NCI-H69 (cell line): ENCODE measurements around the gene ANKRD55.
"Not testable (repeated sequence)": the region's sequence is repeated elsewhere in the genome, so short reads cannot be mapped to it uniquely, and the experiment has no call there.

Source experiments
- DNase-seq: peaks from one replicate; lab custom pipeline; 2025; lab: John Stamatoyannopoulos, UW

Gene ANKRD55

DNA sequence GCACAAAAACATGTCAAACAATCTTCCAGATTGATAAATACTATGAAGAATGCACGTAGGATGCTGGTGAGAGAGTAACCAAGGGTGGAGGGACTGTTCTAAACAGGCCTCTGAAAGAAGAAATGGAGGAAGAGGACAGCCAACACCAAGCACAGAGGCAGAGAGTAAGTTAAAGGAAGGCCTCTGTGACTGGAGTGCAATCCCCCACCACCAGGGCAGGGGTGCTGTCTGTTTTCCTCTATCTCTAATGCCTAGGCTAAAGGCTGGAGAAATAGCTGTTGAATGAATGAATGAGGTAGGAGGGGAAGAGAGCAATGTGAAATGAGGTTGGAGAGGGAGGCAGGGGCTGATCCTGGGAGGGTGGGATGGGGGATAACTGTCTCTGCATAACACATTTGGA, 88.9 kb downstream of the ANKRD55 start:
- DNase-seq, result no peak

- no peak for DNase-seq
Observed at GRCh38 chr5:56143373-56143714, 89.8 kb downstream of the ANKRD55 start.

DNA sequence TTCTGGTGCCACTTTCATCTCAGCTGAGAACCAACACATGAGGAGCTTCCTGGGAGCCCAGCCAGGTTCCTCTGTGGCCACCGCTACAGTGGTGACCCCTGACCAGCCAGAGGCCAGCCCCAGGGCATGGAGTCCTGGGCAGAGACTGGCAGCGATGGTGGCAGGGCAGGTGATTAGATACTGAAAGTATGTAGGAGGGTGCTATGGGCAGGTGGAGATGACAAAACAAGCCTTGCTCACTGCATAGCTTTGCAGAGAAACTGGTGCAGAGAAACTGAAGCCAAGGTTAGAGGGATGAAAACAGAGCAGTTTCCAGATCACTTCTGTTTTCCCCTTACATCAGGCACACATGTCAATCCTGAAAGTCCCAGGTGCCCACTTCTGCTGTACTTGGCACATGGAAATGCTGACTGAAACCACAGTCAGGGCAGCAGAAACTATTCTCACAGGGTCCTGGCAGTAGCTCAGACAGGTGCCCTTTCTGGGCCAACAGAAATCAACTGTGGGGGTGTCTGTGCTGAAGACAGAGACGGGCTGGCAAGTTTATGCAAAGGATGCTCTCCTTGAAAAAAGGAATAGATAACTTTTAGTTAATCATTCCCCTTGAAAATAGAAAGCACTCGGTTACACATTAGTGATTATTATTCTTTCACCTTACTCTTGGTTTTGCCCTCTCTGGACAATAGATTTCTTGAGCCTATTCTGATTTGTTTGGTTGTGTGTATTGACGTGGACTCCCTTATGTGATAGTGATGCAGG, 90.3 kb downstream of the ANKRD55 start:
- no peak for DNase-seq

DNA sequence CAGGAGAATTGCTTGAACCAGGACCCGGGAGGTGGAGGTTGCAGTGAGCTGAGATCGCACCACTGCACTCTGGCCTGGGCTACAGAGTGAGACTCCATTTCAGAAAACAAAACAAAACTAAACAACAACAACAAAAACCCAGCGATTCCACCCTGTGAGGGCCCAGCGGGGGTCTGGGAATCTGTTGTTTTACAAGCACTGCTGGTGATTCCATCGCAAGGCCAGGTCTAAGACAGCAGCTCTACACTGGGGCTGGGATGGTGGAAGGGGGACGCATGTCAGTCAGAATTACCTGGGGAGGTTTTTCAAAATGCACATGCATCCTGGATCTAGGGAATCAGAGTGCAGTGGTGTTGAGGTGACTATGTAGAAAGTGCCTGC, 90.9 kb downstream of the ANKRD55 start:
- no peak for DNase-seq

- no peak for DNase-seq
Observed at GRCh38 chr5:56140073-56140472, 93.1 kb downstream of the ANKRD55 start.

DNA sequence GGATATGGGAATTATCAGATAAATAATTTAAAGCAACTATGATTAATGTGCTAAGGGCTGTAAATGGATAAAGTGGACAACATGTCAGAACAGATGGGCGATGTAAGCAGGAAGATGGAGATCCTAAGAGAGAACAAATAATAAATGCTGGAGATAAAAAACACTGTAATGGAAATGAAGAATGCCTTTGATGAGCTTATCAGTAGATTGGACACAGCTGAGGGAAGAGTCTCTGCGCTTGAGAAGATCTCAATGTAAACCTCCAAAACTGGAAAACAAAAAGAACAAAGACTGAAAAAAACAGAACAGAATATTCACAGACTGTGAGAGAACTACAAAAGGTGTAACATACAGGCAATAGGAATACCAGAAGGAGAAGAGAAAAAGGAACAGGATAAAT, 102.5 kb downstream of the ANKRD55 start:
- no peak for DNase-seq

DNA sequence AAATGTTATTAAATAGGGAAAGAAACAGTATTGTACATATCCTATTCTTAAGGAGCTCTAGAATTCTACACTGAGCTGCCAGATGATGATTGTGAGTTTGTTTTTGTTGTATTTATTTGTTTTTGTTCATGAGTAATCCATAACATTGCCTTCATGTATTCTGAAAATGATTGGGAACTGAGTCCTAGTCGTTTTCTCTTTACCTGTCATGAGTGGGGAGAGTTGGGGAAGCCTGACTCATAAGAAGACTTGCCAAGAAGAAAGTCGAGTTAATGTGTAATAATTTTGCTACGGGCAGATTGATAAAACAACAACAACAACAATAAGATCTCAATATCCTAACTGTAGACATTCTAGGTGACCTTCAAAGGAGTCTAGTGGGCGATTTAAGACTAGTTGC, 103.8 kb downstream of the ANKRD55 start:
- DNase-seq, result no peak

GRCh38 chr5:56128113-56128512, 105.0 kb downstream of the ANKRD55 start:
- no peak for DNase-seq

DNA sequence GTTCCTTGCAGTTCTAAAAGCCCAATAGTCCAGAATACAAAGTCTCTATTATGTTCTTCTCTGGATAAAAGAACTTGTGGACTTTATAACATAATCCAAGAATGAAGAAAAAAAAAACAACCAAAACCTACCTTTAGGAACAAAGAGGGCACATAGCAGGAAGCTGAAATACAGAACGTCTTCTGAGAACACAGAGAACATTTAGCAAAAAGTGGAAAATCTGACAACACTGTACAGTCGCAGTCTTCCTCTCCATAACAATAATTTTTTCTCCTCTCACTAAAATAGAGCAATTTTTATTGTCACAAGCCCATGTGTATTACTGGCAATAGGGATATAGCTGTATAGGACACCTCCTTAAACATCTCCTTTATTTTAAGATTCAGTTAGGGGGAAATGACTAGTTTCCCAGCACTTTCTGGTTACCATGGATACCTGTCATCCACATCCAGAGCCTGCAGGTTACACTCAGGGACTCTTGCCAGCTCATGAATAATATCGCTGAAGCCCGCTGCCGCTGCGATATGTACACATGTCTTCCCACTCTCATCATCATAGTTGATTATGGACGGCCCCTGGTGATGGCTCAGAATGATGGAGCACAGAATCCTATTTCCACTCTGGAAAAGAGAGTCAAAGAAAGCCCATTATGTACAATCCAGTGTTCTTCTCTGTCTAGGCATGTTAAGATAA, 106.5 kb downstream of the ANKRD55 start:
- DNase-seq, result peak; percentile 13

DNA sequence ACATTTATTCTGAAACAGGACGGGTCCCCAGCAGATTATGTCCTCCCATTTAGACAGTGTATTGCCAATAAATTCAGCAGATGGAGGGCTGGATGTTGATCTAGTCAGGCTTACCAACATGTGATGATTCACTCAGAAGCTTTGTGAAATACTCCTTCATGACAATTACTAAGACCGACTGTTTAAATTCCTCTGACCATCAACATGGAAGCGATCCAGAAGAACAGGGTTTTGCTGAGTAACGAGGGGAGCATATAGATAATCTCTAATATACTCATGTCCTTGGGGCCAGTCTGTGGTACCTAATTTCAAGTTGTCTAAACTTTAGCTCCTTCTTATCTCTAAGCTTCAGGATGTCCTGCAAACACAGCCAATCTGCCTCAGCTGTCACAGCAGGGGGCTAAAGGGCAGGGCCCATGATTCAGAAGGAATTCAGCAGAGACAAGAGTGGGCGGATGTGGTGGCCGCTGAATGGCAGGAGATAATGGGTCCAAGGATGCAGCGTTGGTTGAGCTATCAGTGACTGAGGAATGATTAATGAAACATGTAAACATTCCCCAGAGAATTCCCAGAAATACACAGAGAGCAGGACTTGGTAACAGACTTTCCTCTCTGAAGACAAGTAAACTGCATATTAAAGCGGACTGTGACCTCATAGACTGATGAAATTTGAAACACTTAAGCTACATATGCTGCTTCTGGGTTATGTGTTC, 109.4 kb downstream of the ANKRD55 start:
- peak; percentile 29 for DNase-seq

DNA sequence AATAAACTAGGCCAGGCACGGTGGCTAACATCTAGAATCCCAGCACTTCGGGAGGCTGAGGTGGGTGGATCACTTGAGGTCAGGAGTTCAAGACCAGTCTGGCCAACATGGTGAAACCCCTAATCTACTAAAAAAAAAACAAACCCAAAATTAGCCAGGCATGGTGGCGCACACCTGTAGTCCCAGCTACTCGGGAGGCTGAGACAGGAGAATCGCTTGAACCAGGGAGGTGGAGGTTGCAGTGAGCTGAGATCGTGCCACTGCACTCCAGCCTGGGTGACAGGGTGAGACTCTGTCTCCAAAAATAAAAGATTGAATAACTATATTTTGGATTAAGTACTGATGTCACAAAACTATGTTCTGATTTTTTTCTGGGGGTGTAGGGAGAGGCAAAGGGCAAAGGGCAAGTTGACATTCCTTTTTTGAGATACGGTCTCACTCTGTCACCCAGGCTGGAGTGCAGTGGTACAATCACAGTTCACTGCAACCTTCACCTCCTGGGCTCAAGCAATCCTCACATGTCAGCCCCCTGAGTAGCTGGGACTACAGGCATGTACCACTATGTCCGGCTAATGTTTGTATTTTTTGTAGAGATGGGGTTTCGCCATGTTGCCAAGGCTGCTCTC, 110.7 kb downstream of the ANKRD55 start:
- DNase-seq, result not testable (repeated sequence)

GRCh38 chr5:56119050-56119449, 114.1 kb downstream of the ANKRD55 start:
- no peak for DNase-seq

DNA sequence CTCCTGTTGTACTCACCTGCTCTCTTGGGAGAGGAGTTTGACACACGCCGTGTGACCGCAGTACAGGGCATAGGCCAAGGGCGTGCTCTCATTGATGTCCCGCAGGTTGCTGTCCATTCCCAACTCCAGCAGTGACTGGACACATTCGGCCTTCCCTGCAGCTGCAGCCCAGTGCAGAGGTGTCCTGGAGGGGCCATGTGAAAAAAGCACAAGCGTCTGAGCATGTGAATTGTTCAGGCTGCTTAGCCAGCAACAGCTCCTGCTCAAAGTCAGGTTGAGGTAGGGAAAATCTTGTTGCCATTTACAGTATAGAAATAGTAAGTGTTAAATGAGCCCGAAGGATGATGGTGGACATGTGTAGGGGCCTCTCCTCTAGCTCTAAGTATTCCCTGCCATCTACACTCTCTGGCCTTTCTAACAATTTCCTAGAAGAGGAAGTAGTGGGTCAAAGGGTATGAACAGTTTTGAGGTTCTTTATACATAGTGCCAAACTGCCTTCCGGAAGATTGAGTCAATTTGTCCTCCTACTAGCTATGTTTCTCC, 116.5 kb downstream of the ANKRD55 start:
- DNase-seq, result no peak

DNA sequence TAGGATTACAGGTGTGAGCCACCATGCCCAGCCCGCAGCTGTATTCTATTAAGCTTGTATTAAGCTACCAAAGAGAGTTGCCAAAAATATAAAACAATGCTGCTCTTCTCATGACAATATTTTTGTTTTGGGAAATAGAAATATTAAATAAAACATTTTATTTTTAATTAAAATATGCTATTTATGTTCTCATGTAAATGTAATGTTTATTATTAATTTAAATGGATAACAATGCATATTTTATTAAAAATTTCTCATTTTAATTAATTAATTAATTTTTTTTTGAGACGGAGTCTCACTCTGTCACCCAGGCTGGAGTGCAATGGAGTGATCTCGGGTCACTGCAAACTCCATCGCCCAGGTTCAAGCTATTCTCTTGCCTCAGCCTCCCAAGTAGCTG, 117.5 kb downstream of the ANKRD55 start:
- no peak for DNase-seq

DNA sequence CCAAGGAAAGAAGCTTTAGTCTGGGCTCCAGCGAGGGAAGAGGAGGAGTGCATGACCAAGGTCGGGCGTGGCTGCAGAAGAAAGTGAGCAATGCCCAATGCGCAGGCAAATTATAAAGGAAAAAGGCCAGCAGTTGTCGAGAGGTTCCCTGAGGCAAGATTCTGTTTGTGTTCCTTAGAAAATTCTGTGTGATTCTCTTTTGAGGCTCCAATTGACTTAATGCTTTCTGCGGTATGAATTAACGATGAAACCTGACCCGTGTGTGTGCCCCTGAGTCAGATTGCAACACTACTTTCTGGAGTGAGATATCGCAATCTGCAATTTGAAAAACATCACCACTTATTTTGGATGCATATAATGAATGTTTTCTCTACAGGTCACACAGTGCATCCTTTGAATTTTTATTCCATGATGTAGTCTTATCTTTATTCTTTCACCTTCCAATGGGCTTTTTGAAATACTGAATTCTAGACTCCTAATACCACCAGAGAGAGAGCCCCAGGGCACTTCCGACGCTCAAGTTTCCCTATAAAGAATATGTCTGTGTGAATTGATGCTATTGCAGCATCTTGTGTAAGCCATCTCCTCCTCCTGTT, 120.5 kb downstream of the ANKRD55 start:
- DNase-seq, result no peak

- no peak for DNase-seq
Observed at GRCh38 chr5:56111404-56111781, 121.7 kb downstream of the ANKRD55 start.

GRCh38 chr5:56110646-56111403, 122.3 kb downstream of the ANKRD55 start:
- DNase-seq, result no peak

GRCh38 chr5:56108246-56108645, 124.9 kb downstream of the ANKRD55 start:
- DNase-seq, result no peak

DNA sequence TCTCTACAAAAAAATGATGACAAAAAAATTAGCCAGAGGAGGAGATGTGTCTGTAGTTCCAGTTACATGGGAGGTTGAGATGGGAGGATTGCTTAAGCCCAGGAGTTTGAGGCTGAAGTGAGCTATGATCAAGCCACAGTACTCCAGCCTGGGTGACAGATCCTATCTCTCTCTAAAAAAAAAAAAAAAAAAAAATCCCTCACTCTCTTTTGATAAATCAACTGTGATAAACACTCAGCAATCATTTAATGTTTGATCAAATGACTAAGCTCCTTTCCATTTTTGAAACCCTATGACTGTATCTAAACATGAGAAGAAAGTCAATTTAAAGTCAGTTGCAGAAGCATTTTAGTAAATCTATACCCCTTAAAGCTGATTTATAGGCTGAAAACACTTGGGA, 126.3 kb downstream of the ANKRD55 start:
- no peak for DNase-seq

DNA sequence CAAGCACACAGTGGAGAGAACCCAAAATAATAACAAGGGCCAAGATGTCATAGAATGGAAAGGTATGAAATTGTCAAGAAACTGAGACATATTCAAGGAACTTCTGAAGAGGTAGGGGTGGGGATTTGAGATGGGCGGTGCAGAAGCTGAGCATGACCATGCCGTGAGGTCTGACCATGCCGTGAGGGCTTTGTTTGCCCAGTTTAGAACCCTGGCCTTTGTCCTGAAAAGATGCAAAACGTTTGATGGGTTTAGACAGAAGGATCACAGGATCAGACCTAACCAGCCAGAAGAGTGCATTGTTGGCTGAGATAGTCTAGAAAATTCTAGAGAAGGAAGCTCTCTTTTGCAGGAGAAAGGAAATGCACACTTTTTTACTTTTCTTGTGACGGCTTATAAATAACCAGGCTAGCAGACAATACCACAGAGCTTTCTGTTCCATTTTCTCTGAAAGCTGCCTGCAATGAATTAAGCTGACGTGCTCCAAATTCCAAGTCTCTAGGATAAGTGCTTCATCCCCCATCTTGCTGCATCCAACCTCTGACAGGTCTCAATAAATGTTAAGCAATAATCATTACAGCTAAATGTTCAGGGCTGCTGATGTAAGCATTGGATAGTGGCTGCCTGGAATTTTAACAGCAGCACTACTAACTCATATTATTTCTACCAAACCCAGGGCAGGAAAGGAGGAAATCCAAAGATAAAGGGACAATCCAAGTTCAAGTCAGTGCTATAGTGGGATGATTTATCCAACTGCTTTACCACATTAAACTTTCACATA, 127.4 kb downstream of the ANKRD55 start:
- DNase-seq, result no peak

- no peak for DNase-seq
Observed at GRCh38 chr5:56102889-56103288, 130.2 kb downstream of the ANKRD55 start.
